DND-41 (cell line): ENCODE measurements around the gene WDFY3.

Experiments
- ATAC-seq: fragments of 200-7000 bp; cut with Tn5 transposase; 3 replicates; pipeline ENCODE4 v1.9.1; 2021; ENCODE audit warnings: low read depth; ENCODE audit not compliant: insufficient read depth
- DNase-seq: peaks from one replicate; pipeline ENCODE4 v3.0.0-alpha.2; 2020
- H2AFZ ChIP-seq: 2 replicates; pipeline ENCODE4 v1.6.0; 2012; ENCODE audit warnings: low read depth, low read length
- H3K27ac ChIP-seq: 2 replicates; pipeline ENCODE4 v1.5.1; 2012; ENCODE audit warnings: low read length, inconsistent platforms
- H3K27me3 ChIP-seq: fragments of 200-600 bp; sonication (generic); 2 replicates; pipeline ENCODE4 v1.6.0; 2012; ENCODE audit warnings: low read length, mild to moderate bottlenecking, inconsistent platforms; ENCODE audit not compliant: insufficient read depth, poor library complexity
- H3K36me3 ChIP-seq: 2 replicates; pipeline ENCODE4 v1.5.1; 2012; ENCODE audit warnings: low read length, inconsistent platforms; ENCODE audit not compliant: insufficient read depth
- H3K4me1 ChIP-seq: 2 replicates; pipeline ENCODE4 v1.5.1; 2012; ENCODE audit warnings: mild to moderate bottlenecking, low read length; ENCODE audit not compliant: insufficient read depth
- H3K4me2 ChIP-seq: 2 replicates; pipeline ENCODE4 v1.6.0; 2012; ENCODE audit warnings: mild to moderate bottlenecking, moderate library complexity, low read length, inconsistent platforms; ENCODE audit not compliant: insufficient read depth
- H3K4me3 ChIP-seq, 2 experiments: fragments of 200-600 bp in 1 of 2; shearing (Covaris generic) in 1 of 2; 2 replicates each; pipeline ENCODE4 v1.5.1; 2012 to 2016; ENCODE audit warnings: inconsistent platforms in 2 of 2, low read length in 2 of 2, mild to moderate bottlenecking in 2 of 2, low read depth in 1 of 2, moderate library complexity in 1 of 2
- H3K79me2 ChIP-seq: 2 replicates; pipeline ENCODE4 v1.6.0; 2012; ENCODE audit warnings: low read length, inconsistent platforms; ENCODE audit not compliant: insufficient read depth
- H3K9ac ChIP-seq: 2 replicates; pipeline ENCODE4 v1.6.0; 2012; ENCODE audit warnings: low read depth, mild to moderate bottlenecking, inconsistent platforms, low read length, moderate library complexity
- H3K9me3 ChIP-seq: 2 replicates; pipeline ENCODE4 v1.5.1; 2012; ENCODE audit warnings: low read length, moderate library complexity, mild to moderate bottlenecking, inconsistent platforms; ENCODE audit not compliant: insufficient read depth, severe bottlenecking
- H4K20me1 ChIP-seq: 2 replicates; pipeline ENCODE4 v1.6.0; 2012; ENCODE audit warnings: low read length; ENCODE audit not compliant: insufficient read depth
- EZH2 ChIP-seq: IDR thresholded peaks from 3 replicates; pipeline ENCODE4 v1.6.1; 2012; ENCODE audit warnings: borderline replicate concordance, low read depth, mild to moderate bottlenecking, moderate library complexity, low read length, inconsistent platforms; ENCODE audit not compliant: severe bottlenecking
- TF ChIP-seq, protein P1 (sequence below): IDR thresholded peaks from 2 replicates; pipeline ENCODE4 v1.5.1; 2012; ENCODE audit warnings: borderline replicate concordance, low read length, moderate library complexity, mild to moderate bottlenecking; ENCODE audit not compliant: poor library complexity, severe bottlenecking; ENCODE audit errors: extremely low read depth

WDFY3 gene, protein sequence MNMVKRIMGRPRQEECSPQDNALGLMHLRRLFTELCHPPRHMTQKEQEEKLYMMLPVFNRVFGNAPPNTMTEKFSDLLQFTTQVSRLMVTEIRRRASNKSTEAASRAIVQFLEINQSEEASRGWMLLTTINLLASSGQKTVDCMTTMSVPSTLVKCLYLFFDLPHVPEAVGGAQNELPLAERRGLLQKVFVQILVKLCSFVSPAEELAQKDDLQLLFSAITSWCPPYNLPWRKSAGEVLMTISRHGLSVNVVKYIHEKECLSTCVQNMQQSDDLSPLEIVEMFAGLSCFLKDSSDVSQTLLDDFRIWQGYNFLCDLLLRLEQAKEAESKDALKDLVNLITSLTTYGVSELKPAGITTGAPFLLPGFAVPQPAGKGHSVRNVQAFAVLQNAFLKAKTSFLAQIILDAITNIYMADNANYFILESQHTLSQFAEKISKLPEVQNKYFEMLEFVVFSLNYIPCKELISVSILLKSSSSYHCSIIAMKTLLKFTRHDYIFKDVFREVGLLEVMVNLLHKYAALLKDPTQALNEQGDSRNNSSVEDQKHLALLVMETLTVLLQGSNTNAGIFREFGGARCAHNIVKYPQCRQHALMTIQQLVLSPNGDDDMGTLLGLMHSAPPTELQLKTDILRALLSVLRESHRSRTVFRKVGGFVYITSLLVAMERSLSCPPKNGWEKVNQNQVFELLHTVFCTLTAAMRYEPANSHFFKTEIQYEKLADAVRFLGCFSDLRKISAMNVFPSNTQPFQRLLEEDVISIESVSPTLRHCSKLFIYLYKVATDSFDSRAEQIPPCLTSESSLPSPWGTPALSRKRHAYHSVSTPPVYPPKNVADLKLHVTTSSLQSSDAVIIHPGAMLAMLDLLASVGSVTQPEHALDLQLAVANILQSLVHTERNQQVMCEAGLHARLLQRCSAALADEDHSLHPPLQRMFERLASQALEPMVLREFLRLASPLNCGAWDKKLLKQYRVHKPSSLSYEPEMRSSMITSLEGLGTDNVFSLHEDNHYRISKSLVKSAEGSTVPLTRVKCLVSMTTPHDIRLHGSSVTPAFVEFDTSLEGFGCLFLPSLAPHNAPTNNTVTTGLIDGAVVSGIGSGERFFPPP (N-terminal part only)

DNA sequence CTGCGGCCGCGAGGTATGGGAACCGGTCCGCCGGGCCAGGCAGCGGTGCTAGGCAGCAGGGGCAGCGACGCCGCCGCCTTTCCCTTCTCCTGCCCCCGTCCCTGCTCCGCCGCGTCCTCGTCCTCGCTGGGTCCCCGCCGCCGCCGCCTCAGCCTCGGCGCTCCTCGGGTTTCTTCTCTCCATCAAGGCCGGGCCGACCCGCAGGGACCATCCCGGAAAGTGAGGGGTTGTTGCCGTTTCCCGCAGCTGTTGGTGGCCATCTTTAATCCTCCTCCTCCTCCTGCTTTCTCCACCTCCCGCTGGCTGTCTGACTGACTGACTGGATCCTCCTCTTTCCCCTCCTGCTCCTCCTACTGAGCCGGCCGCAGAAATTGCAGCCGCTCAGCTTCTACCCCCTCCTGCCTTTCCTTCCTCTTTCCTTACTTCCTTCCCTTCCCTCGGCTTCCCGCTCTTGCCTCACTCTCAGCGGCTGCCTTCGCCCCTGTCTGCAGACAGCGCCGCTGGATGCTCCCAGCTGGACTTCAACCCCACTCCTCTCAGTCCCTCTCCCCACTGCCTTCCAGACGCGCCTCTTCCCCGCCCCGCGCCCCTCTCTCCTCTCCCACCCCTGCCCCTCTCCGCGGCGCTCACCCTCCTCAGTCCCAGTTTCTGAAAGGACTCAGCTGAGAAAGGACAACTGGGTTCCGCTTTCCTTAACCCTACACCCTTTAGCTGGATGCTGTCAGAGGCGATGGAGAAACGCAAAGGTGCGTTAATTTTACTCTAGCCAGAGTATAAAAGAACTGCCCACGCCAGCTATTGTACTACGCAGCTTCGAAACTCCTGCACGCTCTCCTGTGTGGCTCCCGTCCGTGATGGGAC, at the start of gene WDFY3:
Gene WDFY3, minus strand, starts transcription at position 309 of the 861 bp plus-strand sequence. CDS start 106,099 bp downstream, outside the sequence.
- no peaks in the 10 kb centered on the region for H3K27me3 ChIP-seq
- H2AFZ ChIP-seq: no peak within 1 kb of the TSS
- H3K4me3 ChIP-seq: no peak within 1 kb of the TSS
- no peaks in the 10 kb centered on the region for H4K20me1 ChIP-seq
- H3K36me3 ChIP-seq: no peaks in the 10 kb centered on the region
- no peaks in the 10 kb centered on the region for H3K4me1 ChIP-seq
- DNase-seq: no peak
- H3K79me2 ChIP-seq: no peaks in the 10 kb centered on the region
- no peaks in the 10 kb centered on the region for H3K9me3 ChIP-seq
- no peak within 1 kb of the TSS for H3K4me2 ChIP-seq
- no peak within 1 kb of the TSS for H3K27ac ChIP-seq
- TF ChIP-seq EZH2: no peak
- TF ChIP-seq, protein P1, sequence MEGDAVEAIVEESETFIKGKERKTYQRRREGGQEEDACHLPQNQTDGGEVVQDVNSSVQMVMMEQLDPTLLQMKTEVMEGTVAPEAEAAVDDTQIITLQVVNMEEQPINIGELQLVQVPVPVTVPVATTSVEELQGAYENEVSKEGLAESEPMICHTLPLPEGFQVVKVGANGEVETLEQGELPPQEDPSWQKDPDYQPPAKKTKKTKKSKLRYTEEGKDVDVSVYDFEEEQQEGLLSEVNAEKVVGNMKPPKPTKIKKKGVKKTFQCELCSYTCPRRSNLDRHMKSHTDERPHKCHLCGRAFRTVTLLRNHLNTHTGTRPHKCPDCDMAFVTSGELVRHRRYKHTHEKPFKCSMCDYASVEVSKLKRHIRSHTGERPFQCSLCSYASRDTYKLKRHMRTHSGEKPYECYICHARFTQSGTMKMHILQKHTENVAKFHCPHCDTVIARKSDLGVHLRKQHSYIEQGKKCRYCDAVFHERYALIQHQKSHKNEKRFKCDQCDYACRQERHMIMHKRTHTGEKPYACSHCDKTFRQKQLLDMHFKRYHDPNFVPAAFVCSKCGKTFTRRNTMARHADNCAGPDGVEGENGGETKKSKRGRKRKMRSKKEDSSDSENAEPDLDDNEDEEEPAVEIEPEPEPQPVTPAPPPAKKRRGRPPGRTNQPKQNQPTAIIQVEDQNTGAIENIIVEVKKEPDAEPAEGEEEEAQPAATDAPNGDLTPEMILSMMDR: no peak
- no peak within 1 kb of the TSS for H3K9ac ChIP-seq
- no peak for ATAC-seq

DNA sequence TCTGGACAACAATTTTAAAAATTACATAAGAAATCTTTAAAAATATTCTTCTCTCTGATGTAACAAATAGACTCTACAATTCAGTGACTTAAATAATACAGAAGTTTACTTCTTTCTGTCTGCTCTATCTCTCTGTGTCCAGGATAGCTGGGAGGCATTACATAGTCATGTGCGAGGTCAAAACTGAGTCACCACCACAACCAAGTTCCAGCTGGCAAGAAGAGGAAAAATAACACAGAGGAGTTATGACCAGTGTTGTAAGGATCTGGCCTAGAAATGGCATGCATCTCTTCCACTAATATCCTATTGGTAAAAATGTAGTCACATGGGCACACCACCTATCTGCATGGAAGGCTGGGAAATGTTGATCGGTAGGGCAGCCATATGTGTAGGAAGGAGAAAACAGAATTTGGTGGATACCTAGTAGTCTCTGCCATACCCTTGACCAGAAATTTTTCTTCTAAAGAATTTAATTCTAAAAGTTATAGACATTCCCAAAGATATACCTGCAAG, 39.4 kb upstream of the WDFY3 start:
- no peaks in the 10 kb centered on the region for H3K9me3 ChIP-seq
- TF ChIP-seq, protein P1: no peak
- TF ChIP-seq EZH2: no peak
- H3K9ac ChIP-seq: no peak overlapping the region
- no peaks in the 10 kb centered on the region for H4K20me1 ChIP-seq
- H3K4me3 ChIP-seq: no peak overlapping the region
- H3K27ac ChIP-seq: no peak overlapping the region
- H3K36me3 ChIP-seq: no peaks in the 10 kb centered on the region
- no peak for ATAC-seq
- DNase-seq: no peak
- no peak overlapping the region for H3K4me2 ChIP-seq
- no peaks in the 10 kb centered on the region for H3K4me1 ChIP-seq
- H3K79me2 ChIP-seq: no peaks in the 10 kb centered on the region
- no peaks in the 10 kb centered on the region for H3K27me3 ChIP-seq
- no peak overlapping the region for H2AFZ ChIP-seq

DNA sequence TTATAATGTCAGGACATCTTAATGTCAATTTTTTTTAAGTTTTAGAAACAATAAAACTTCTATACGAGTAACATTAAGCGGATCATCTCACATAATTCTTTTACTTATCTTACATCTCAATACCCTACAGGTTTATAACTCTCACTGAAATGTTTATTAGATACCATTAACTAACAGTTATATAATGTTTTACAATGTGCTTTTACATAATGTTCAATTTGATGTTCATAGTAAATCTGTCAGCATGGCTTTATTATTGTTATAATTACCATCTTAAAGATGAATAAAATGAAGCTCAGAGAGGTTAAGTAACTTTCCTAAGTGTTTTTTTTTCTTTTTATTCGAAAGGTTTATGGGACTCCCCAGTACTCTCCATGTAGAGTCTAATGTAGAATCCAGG, 33.9 kb upstream of the WDFY3 start:
- no peak overlapping the region for H2AFZ ChIP-seq
- H4K20me1 ChIP-seq: no peaks in the 10 kb centered on the region
- no peak for DNase-seq
- ATAC-seq: no peak
- H3K9ac ChIP-seq: no peak overlapping the region
- no peaks in the 10 kb centered on the region for H3K36me3 ChIP-seq
- H3K79me2 ChIP-seq: no peaks in the 10 kb centered on the region
- no peak overlapping the region for H3K4me3 ChIP-seq
- H3K27ac ChIP-seq: no peak overlapping the region
- no peaks in the 10 kb centered on the region for H3K27me3 ChIP-seq
- TF ChIP-seq EZH2: no peak
- TF ChIP-seq, protein P1: no peak
- no peaks in the 10 kb centered on the region for H3K4me1 ChIP-seq
- no peaks in the 10 kb centered on the region for H3K9me3 ChIP-seq
- H3K4me2 ChIP-seq: no peak overlapping the region
